ENCODE results near the gene ARPP19. TPM values are rescaled to one million over a fixed set of nuclear protein-coding genes. Genes with fewer than 3 reads are reported as not detected.

The ARPP19 gene
- total and polyA plus RNA-seq, 9 of the 15 experiments (the other 6 are each of a cell fraction or from before 2014, with no cell fraction given) = 33.3 to 102 (median 60.5) TPM

DNA sequence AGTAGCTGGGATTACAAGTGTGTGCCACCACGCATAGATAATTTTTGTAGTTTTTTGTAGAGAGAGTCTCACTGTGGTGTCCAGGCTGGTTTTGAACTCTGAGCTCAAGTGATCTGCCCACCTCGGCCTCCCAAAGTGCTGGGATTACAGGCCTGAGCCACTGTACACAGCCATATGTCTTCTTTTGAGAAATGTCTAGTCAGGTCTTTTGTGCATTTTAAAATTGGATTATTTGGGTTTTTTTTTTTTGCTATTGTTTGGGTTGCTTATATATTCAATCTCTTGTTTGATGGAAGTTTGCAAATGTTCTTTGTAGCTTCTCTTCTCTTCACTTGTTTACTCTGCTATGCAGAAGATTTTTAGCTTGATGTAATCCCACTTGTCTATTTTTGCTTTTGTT lies 6.2 kb upstream of the ARPP19 start:
- ATAC-seq (no peak), DNase-seq (ENCODE audit: extremely low read depth in 1 of 4, low spot score in 3 of 4) (no peak), FAIRE-seq (no peak)
- Histone ChIP-seq H2AFZ (ENCODE audit: low read depth, low read length) (no peak overlapping the region), H3K36me3 (ENCODE audit: control insufficient read depth, insufficient read depth, low read length) (no peaks in the 10 kb centered on the region), H3K27me3 (ENCODE audit: control insufficient read depth in 2 of 2, insufficient read depth in 2 of 2, low read length in 2 of 2) (no peaks in the 10 kb centered on the region), H4K20me1 (replicated peaks; ENCODE audit: control insufficient read depth, insufficient read depth, low read length) (no peaks in the 10 kb centered on the region), H3K9me1 (ENCODE audit: control insufficient read depth, insufficient read depth, low read length) (no peaks in the 10 kb centered on the region), H3K4me3 (no peak overlapping the region), H3K9ac (ENCODE audit: insufficient read depth in 1 of 2, low read depth in 2 of 2, low read length in 2 of 2) (no peak overlapping the region), H3K4me1 (replicated peaks in 1 of 2; ENCODE audit: control insufficient read depth in 2 of 2, insufficient read depth in 2 of 2, low read length in 2 of 2) (no peaks in the 10 kb centered on the region), H3K9me3 (replicated peaks; ENCODE audit: control insufficient read depth, insufficient read depth, low read depth, low read length) (no peaks in the 10 kb centered on the region), H3K27ac (ENCODE audit: extremely low read depth, low read depth, low read length) (no peak overlapping the region), H3K79me2 (ENCODE audit: control insufficient read depth, insufficient read depth, low read length) (no peaks in the 10 kb centered on the region), H3K4me2 (ENCODE audit: insufficient read depth, low read length) (no peak overlapping the region)
- in situ Hi-C loops (cut with MboI) = no loop called here
- ChIA-PET POLR2A (no interaction called here), CTCF (ENCODE audit: low intra/inter-chr PET ratio) (no interaction called here)
- WGBS (ENCODE audit: insufficient coverage, low coverage, missing lambda C conversion rate) = 20% methylated on average over 2 of the region's 2 CpGs
- no peak for TF ChIP-seq SIN3B (IDR thresholded peaks at IDR 0.05; ENCODE audit: low read depth)
- TF ChIP-seq ZBTB11 (CRISPR knock-in tag; IDR thresholded peaks at IDR 0.05) = no peak
- TF ChIP-seq ZNF518B (CRISPR knock-in tag; IDR thresholded peaks at IDR 0.05) = no peak
- no peak for TF ChIP-seq JUNB (CRISPR knock-in tag; conservative IDR thresholded peaks at IDR 0.05)
- TF ChIP-seq SNRNP70 (optimal IDR thresholded peaks at IDR 0.05; ENCODE audit: low read depth, low read length) = no peak
- no peak for TF ChIP-seq SP2 (IDR thresholded peaks at IDR 0.05; ENCODE audit: extremely low read depth, low read depth, low read length, poor library complexity, severe bottlenecking)
- peak; percentile 76 for TF ChIP-seq ZNF316 (IDR thresholded peaks at IDR 0.05)
- TF ChIP-seq, protein P1, sequence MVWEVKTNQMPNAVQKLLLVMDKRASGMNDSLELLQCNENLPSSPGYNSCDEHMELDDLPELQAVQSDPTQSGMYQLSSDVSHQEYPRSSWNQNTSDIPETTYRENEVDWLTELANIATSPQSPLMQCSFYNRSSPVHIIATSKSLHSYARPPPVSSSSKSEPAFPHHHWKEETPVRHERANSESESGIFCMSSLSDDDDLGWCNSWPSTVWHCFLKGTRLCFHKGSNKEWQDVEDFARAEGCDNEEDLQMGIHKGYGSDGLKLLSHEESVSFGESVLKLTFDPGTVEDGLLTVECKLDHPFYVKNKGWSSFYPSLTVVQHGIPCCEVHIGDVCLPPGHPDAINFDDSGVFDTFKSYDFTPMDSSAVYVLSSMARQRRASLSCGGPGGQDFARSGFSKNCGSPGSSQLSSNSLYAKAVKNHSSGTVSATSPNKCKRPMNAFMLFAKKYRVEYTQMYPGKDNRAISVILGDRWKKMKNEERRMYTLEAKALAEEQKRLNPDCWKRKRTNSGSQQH (CRISPR knock-in tag; IDR thresholded peaks at IDR 0.05) = no peak
- peak; percentile 15; the same call in 1 of the 2 replicates for TF ChIP-seq MAFK (IDR thresholded peaks at IDR 0.05; ENCODE audit: low read length)
- no peak for TF ChIP-seq NFRKB (IDR thresholded peaks at IDR 0.05; ENCODE audit: low read depth)
- peak; percentile 34; the same call in 1 of the 2 replicates for TF ChIP-seq MAFG (tag; conservative IDR thresholded peaks at IDR 0.05)
- no peak for TF ChIP-seq SMARCA4 (IDR thresholded peaks at IDR 0.05)
- BruUV-seq (replicated peaks) = no TSS peak
- intact Hi-C loops (cut with micrococcal nuclease) = no loop called here
